ENCODE measurements around the gene RARRES2.

The RARRES2 gene

GRCh38 chr7:150377196-150377595, 35.8 kb upstream of the RARRES2 start:
- DNase-seq (ENCODE audit: low read depth in 3 of 3, low spot score in 1 of 3): no peak

- no peak for DNase-seq (ENCODE audit: low read depth in 3 of 3, low spot score in 1 of 3)
Observed at GRCh38 chr7:150376560-150376959, 35.1 kb upstream of the RARRES2 start.

DNA sequence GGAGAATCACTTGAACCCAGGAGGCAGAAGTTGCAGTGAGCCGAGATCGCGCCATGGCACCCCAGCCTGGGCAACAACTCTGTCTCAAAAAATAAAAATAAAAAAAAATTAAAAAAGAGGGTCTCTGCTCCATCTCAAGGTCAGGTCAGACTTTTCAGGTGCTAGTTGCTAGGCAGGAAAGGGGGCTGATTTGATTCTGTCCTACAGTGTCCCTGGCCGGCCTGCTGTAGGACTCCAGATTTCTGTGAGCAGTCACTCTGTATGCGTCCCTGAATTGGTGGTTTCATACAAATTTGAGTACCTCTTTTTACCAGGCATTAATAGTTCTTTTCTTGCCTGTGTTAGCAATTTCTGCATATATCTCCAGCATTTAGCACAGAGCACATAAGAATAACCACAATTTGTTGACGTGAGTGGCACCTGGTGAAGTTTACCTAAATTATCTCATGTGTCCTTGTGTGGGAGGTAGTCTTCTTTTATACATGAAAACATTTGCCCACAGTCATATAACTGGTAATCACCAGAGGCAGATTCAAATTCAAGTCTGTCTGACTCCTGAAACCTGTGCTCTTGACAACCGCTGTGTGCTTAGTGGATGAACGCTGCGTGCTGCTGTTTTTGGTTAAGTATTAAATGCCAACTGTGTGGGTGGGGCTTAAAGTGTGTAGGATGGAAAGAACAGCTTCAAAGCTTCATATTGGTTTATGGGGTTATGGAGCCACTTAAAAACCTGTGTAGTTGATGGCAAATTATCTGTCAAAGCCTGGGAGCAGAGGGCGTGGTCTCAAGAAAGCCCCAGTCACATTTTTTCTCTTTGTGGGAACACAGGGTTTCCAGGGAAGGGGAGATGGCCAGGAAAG, 34.5 kb upstream of the RARRES2 start:
- no peak for DNase-seq (ENCODE audit: low read depth in 3 of 3, low spot score in 1 of 3)

- no peak for DNase-seq (ENCODE audit: low read depth in 3 of 3, low spot score in 1 of 3)
Observed at GRCh38 chr7:150374472-150374871, 33.0 kb upstream of the RARRES2 start.

DNA sequence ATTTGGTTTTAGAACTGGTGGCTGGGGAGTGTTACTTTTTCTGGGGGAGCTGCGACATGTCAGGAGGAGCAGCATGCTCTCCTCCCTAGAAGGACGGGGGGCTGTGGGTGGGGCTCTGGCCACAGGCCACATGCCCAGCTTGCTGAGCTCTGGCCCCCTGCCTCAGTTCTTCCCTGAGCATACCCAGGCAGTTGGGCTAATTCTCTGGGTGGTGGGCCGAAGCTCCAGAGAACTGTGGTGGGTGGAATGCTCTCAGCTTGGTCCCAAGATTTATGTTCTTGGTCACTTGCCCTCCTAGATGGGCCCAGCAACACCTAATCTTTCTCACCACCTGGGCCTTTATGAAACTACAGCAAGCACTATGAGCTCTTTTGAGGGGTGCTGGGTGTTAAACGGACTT, 32.6 kb upstream of the RARRES2 start:
- no peak for DNase-seq (ENCODE audit: low read depth in 3 of 3, low spot score in 1 of 3)

DNA sequence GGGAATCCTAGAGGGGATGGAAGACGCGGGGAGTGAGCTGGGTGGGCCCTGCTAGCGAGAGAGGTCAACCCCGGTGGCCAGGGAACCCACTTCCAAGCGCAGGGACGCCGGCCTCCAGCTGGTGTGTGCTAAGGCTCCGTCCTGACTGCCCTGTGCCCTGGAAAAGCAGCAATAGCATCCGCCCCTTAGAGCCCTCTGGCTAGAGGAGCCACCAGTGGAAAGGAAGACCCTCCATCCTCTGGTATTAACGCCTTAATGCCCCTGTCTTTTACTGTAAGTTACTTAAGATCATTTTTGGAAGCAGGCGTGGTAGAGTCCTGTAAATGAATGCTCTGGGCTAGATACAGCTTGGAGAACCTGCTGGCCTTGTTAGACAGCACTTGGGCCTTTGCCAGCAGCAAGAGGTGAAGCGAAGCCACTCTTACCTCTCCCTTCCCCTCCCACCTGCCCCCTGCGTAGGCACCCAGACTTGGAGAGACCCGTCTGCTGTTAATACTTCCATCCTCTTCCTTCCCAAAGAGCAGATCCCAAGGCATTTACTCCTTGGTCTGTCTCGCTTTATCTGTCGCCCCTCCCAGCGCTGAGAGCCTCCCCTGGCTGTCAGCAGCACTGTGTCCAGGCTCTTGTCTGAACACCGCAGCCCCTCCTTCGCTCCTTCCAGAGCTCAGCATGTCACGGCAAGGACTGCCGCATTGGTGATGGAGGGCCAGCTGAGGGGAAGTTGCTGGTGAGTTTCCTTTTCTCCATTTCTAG, 31.8 kb upstream of the RARRES2 start:
- DNase-seq (ENCODE audit: low read depth in 3 of 3, low spot score in 1 of 3): no peak

DNA sequence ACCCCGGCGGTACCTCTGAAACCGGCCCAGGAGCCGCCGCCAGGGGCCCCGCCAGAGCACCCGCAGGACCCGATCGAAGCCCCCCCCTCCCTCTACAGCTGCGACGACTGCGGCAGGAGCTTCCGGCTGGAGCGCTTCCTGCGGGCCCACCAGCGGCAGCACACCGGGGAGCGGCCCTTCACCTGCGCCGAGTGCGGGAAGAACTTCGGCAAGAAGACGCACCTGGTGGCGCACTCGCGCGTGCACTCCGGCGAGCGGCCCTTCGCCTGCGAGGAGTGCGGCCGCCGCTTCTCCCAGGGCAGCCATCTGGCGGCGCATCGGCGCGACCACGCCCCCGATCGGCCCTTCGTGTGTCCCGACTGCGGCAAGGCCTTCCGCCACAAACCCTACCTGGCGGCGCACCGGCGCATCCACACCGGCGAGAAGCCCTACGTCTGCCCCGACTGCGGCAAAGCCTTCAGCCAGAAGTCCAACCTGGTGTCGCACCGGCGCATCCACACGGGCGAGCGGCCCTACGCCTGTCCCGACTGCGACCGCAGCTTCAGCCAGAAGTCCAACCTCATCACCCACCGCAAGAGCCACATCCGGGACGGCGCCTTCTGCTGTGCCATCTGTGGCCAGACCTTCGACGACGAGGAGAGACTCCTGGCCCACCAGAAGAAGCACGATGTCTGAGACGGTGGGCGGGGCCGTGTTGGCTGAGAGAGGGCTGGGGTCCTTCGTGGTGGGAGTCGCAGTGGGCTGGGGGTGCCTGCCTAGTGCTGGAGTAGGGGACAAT, 31.0 kb upstream of the RARRES2 start:
- DNase-seq (ENCODE audit: low read depth in 3 of 3, low spot score in 1 of 3): no peak

DNA sequence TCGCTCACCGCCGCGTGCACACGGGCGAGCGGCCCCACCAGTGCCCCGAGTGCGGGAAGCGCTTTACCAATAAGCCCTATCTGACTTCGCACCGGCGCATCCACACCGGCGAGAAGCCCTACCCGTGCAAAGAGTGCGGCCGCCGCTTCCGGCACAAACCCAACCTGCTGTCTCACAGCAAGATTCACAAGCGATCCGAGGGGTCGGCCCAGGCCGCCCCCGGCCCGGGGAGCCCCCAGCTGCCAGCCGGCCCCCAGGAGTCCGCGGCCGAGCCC, 30.5 kb upstream of the RARRES2 start:
- no peak for DNase-seq (ENCODE audit: low read depth in 3 of 3, low spot score in 1 of 3)

DNA sequence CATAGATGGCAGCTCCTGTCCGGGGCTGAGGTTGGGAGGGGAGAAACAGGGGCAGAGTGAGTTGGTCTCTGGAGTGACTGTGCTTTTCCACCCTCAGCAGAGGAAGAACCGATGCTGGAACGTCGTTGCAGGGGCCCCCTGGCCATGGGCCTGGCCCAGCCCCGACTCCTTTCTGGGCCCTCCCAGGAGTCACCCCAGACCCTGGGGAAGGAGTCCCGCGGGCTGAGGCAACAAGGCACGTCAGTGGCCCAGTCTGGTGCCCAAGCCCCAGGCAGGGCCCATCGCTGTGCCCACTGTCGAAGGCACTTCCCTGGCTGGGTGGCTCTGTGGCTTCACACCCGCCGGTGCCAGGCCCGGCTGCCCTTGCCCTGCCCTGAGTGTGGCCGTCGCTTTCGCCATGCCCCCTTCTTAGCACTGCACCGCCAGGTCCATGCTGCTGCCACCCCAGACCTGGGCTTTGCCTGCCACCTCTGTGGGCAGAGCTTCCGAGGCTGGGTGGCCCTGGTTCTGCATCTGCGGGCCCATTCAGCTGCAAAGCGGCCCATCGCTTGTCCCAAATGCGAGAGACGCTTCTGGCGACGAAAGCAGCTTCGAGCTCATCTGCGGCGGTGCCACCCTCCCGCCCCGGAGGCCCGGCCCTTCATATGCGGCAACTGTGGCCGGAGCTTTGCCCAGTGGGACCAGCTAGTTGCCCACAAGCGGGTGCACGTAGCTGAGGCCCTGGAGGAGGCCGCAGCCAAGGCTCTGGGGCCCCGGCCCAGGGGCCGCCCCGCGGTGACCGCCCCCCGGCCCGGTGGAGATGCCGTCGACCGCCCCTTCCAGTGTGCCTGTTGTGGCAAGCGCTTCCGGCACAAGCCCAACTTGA, 29.9 kb upstream of the RARRES2 start:
- no peak for DNase-seq (ENCODE audit: low read depth in 3 of 3, low spot score in 1 of 3)

DNA sequence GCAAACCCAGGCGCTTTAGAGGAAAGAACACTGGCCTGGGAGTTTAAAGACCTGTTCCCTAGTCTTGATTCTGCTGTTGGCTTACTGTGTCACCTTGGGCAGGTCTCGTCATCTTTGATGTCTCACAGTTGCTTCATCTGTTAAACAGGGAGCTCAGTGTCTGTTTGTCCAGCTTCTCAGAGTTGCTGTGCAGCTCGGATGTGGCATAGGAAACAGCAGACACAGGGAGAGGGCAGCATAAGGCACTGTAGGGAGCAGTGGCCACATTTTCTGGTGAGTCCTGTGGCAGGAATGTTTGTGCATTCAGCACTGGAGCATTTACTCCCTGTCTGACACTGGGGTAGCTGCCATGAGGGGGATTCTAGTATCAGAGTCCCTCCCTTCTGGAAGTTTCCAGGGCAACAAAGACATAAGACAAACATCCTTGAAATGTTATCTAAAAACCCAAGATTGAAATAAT, 29.2 kb upstream of the RARRES2 start:
- no peak for DNase-seq (ENCODE audit: low read depth in 3 of 3, low spot score in 1 of 3)

GRCh38 chr7:150369748-150370501, 28.5 kb upstream of the RARRES2 start:
- DNase-seq (ENCODE audit: low read depth in 3 of 3, low spot score in 1 of 3): no peak

DNA sequence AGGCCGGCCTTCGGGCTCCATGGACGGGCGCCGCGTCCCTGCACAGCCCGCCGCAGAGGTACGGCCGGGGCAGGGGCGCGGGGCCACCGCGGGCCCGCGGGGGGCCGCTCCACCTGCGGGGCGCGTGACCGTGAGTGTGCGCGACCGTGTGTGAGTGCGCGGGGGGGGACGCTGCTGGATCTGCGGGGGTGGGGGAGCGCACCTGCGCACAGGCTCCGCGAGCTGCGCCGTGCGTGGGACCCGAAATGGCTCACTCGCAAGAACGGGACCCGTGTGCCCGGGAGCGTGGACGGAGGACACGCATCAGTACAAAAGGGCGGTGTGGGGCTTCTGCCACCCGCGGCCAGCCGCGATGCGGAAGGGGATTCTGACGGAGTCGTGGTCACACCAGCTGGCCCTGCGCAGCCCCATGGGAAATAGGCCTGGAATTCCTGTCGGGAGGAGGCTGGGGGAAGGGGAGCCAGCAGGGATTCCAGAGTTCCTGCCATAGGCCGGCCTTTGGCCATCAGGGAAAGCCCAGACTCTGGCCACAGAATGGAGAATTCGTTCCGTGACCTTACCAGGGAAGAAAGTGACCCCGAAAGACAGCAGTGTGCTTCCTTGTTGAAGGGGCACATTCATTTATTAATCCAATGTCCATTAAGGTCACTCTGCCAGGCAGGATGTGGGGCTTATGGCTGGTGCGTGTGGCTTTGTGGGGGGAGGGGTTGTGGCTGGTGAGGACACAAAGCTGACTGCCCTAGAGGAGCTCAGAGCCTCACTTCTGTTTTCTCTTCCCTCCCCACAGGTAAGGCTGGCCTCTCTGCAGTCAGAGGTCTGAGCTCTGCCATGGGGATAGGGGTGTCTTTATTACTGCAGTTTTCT, 27.7 kb upstream of the RARRES2 start:
- DNase-seq (ENCODE audit: low read depth in 3 of 3, low spot score in 1 of 3): peak in 1 of 3 donors; percentile 52

DNA sequence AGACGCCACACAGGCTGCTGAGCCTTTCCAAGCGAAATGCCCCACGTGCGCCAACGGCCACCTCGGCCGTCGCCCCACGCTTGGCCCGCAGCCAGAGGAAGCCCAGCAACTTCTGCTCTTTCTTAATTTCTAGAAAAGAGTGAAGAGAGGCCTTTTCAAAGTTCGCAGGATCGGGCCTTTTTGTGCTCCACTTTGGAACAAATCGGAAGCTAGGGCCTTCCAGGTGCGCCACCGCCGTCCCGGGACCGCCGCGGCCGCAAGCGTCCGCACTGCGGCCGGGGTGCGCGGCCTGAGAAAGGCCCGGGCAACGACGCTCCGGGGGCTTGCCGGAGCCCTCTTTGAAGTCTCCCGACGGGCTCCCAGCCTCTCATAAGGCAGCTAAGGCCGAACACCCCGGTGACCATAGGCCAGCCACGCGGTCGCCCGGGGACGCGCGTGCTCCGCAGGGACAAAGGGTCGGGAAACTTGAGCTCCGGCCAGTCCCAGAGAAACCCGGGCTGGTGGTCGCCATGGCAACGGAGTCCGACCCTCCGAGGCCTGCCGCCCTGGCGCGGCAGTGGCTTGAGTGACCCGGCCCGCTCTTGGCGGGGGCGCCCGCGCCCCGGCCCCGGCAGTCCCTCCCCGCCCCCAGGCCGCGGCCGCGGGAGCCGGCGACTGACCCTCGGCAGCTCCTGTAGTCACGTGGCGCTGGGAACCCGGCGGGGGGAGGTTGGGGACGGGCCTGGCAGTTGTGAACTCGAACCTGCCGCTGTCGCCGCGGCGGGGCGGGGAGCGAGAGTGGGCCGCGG, 26.9 kb upstream of the RARRES2 start, which contains the start of gene REPIN1:
REPIN1 (plus strand) TSS at position 727 of the 788 bp plus-strand sequence. CDS start 890 bp downstream, outside the sequence.
- peak; percentile 52 to 60 (median 55) for DNase-seq (ENCODE audit: low read depth in 3 of 3, low spot score in 1 of 3)

- DNase-seq (ENCODE audit: low read depth in 3 of 3, low spot score in 1 of 3): no peak
Observed at GRCh38 chr7:150367677-150368095, 26.3 kb upstream of the RARRES2 start.

DNA sequence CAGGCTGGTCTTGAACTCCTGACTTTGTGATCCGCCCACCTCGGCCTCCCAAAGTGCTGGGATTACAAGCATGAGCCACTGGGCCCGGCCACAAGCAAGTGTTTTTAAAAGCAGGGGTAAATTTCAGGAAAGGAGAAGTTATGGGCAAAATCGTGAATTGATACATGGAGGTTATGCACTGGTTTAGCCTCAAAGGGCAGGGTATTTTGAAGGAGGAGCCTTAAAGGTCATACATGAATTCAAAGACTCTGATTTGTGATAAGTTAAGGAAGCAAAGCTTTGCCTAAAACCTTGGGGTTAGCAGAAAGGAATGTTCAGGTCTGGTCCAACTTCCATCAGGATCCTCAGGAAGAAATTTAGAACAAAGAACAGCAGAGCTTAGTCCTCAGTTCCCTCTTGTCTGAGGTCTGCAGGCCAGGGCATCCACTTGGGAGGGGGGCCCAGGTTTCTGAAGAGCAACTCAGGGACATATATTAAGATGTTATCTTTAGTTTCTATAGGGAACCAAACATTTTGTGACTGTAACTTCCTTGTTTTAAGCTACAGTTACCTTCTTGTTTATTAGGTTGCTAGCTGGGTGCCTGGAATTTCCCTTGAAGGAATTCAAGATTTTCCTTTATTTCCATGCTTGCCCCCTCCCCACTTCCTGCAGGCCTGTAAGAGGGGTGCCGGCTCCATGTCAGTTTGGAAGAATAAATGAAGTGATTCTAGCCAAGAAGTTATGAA, 24.4 kb upstream of the RARRES2 start:
- DNase-seq (ENCODE audit: low read depth in 3 of 3, low spot score in 1 of 3): no peak

- DNase-seq (ENCODE audit: low read depth in 3 of 3, low spot score in 1 of 3): no peak
Observed at GRCh38 chr7:150365194-150365593, 23.8 kb upstream of the RARRES2 start.

GRCh38 chr7:150363872-150364271, 22.4 kb upstream of the RARRES2 start:
- DNase-seq (ENCODE audit: low read depth in 3 of 3, low spot score in 1 of 3): no peak

DNA sequence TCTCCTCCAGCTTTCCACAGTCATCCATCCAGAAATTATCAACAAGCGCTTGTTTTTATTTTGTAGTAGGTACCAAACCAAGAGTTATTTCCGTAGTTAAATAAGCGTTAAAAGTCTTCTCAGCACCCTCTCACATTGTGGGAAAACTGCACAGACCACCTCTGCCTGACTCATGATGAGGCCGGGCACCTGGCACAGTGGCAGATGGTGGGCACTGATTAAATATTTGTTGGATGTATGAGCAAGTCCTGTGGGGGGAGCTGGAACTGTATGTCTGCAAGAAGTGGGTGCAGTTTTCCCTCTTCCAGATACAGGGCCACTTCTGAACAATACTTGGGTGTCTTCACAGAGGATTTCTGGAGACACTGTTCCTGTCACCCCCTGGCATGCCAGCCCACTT, 21.9 kb upstream of the RARRES2 start:
- DNase-seq (ENCODE audit: low read depth in 3 of 3, low spot score in 1 of 3): no peak
